ENCODE measurements around the gene AP3B2. TPM values are rescaled to one million over a fixed set of nuclear protein-coding genes. Genes with fewer than 3 reads are reported as not detected.

The AP3B2 gene
- total RNA-seq, 1 experiment from 2014 or later = 0.07 TPM

- DNase-seq (ENCODE audit: low read depth, low spot score) (no peak), ATAC-seq (no peak)
- RAD21 ChIA-PET (ENCODE audit: low non-redundant PET in 1 of 2, low total read pairs in 2 of 2, uncharacterized antibody in 2 of 2, unreplicated experiment in 2 of 2) = no interaction called here
- H3K4me1 ChIP-seq (ENCODE audit: control insufficient read depth in 1 of 2, insufficient read depth in 2 of 2, low read length in 2 of 2) = 0 out of 4 replicates have a peak, but pooled peaks cover 0 to 7% of the 10 kb centered on the region in 2 experiments
- H4K20me1 ChIP-seq (ENCODE audit: insufficient read depth) = no peaks in the 10 kb centered on the region
- H3K79me2 ChIP-seq (ENCODE audit: insufficient read depth, low read length) = no peaks in the 10 kb centered on the region
- no peaks in the 10 kb centered on the region for H3K36me3 ChIP-seq (ENCODE audit: control insufficient read depth in 1 of 2, insufficient read depth in 2 of 2, low read length in 2 of 2)
- no peak overlapping the region for H2AFZ ChIP-seq (ENCODE audit: low read depth, low read length, poor library complexity, severe bottlenecking)
- H3K27me3 ChIP-seq (ENCODE audit: insufficient read depth, low read length) = peaks cover 3% of the 10 kb centered on the region
- intact Hi-C loops (cut with micrococcal nuclease) = no loop called here
- H3K27ac ChIP-seq (ENCODE audit: low read depth, low read length) = no peak overlapping the region
- CTCF ChIA-PET = no interaction called here
- H3K9ac ChIP-seq (ENCODE audit: low read length) = no peak overlapping the region
- no peak for TF ChIP-seq SRF (IDR thresholded peaks at IDR 0.05; ENCODE audit: low read depth)
- TF ChIP-seq EZH2phosphoT487 (IDR thresholded peaks at IDR 0.05; ENCODE audit: borderline replicate concordance) = no peak
- TF ChIP-seq ZNF274 (IDR thresholded peaks at IDR 0.05; ENCODE audit: low read depth, low read length) = no peak
- TF ChIP-seq FOSL1 (IDR thresholded peaks at IDR 0.05; ENCODE audit: low read depth) = no peak
- no peak for TF ChIP-seq JUND (IDR thresholded peaks at IDR 0.05)
- no peak for TF ChIP-seq YY1 (IDR thresholded peaks at IDR 0.05; ENCODE audit: extremely low read depth, insufficient replicate concordance, low read depth, low read length)
- no peak for TF ChIP-seq EGR1 (IDR thresholded peaks at IDR 0.05; ENCODE audit: low read depth)
- TF ChIP-seq ZBTB33 (IDR thresholded peaks at IDR 0.05; ENCODE audit: extremely low read depth, insufficient replicate concordance, low read length) = no peak
- TF ChIP-seq ELF1 (IDR thresholded peaks at IDR 0.05; ENCODE audit: borderline replicate concordance, low read depth) = no peak
- TF ChIP-seq EZH2 (IDR thresholded peaks at IDR 0.05) = no peak
- TF ChIP-seq SP1 (IDR thresholded peaks at IDR 0.05; ENCODE audit: low read depth) = no peak
- no peak for TF ChIP-seq ZFX (IDR thresholded peaks at IDR 0.05)
- no peak for TF ChIP-seq RAD21 (IDR thresholded peaks at IDR 0.05; ENCODE audit: low read depth)
- no peak for TF ChIP-seq CTCF (IDR thresholded peaks at IDR 0.05 in 2 of 3, conservative IDR thresholded peaks at IDR 0.05 in 1 of 3; ENCODE audit: borderline replicate concordance in 1 of 3, insufficient read depth in 1 of 3, low read depth in 2 of 3, low read length in 2 of 3)
- no peak for TF ChIP-seq POLR2AphosphoS5 (IDR thresholded peaks at IDR 0.05; ENCODE audit: low read depth, low read length)
- no peak for TF ChIP-seq POLR2A (IDR thresholded peaks at IDR 0.05; ENCODE audit: borderline replicate concordance, extremely low read depth, insufficient read depth, insufficient read length)
- no peak for TF ChIP-seq ATF3 (IDR thresholded peaks at IDR 0.05)
- TF ChIP-seq MAX (IDR thresholded peaks at IDR 0.05) = no peak
- H3K4me3 ChIP-seq (replicated peaks in 1 of 2; ENCODE audit: low read depth in 1 of 2, low read length in 2 of 2) = no peak overlapping the region
- BruUV-seq (replicated peaks) = no TSS peak
- H3K9me3 ChIP-seq (ENCODE audit: control insufficient read depth in 1 of 2, insufficient read depth in 1 of 2, low read depth in 1 of 2, low read length in 2 of 2) = no peaks in the 10 kb centered on the region
- H3K9me2 ChIP-seq (ENCODE audit: insufficient read depth) = no peaks in the 10 kb centered on the region
- H3K4me2 ChIP-seq (ENCODE audit: low read length) = no peak overlapping the region
- POLR2A ChIA-PET = no interaction called here
Measured at GRCh38 chr15:82647835-82648256, 61.8 kb downstream of the AP3B2 start.

Data from HCT116 (cell line).